ENCODE measurements around the gene FKBP10. TPM values are rescaled to one million over a fixed set of nuclear protein-coding genes. Genes with fewer than 3 reads are reported as not detected.
A peak's percentile ranks its signal among the peaks of the same experiment; 100 is the strongest.

Gene FKBP10
- total RNA-seq, 4 donors from 2014 or later: 4.2 to 25.4 (median 6.8) TPM

- 62 to 87% methylated on average over 5 to 16 of the region's 16 CpGs for WGBS, 2 donors
- no peak for DNase-seq (ENCODE audit: low spot score in 2 of 2)
- no peak overlapping the region for H3K4me3 ChIP-seq (ENCODE audit: low read depth, poor library complexity, severe bottlenecking)
- intact Hi-C loops (cut with DNase I; ENCODE audit: low total_unique reads): no loop called here
- TF ChIP-seq, protein P1, sequence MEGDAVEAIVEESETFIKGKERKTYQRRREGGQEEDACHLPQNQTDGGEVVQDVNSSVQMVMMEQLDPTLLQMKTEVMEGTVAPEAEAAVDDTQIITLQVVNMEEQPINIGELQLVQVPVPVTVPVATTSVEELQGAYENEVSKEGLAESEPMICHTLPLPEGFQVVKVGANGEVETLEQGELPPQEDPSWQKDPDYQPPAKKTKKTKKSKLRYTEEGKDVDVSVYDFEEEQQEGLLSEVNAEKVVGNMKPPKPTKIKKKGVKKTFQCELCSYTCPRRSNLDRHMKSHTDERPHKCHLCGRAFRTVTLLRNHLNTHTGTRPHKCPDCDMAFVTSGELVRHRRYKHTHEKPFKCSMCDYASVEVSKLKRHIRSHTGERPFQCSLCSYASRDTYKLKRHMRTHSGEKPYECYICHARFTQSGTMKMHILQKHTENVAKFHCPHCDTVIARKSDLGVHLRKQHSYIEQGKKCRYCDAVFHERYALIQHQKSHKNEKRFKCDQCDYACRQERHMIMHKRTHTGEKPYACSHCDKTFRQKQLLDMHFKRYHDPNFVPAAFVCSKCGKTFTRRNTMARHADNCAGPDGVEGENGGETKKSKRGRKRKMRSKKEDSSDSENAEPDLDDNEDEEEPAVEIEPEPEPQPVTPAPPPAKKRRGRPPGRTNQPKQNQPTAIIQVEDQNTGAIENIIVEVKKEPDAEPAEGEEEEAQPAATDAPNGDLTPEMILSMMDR (IDR thresholded peaks at IDR 0.05): no peak
- TF ChIP-seq POLR2A (IDR thresholded peaks at IDR 0.05): no peak
Observed at GRCh38 chr17:41769346-41769862, 43.4 kb upstream of the FKBP10 start.

- TF ChIP-seq, protein P1 (IDR thresholded peaks at IDR 0.05): no peak
- no peak for TF ChIP-seq POLR2A (IDR thresholded peaks at IDR 0.05)
- intact Hi-C loops (cut with DNase I; ENCODE audit: low total_unique reads): no loop called here
- no peak for DNase-seq (ENCODE audit: low spot score in 2 of 2)
- H3K4me3 ChIP-seq (ENCODE audit: low read depth, poor library complexity, severe bottlenecking): no peak overlapping the region
- 33 to 42% methylated on average over 3 of the region's 3 CpGs for WGBS, 2 donors
Observed at GRCh38 chr17:41769985-41770384, 42.8 kb upstream of the FKBP10 start.

DNA sequence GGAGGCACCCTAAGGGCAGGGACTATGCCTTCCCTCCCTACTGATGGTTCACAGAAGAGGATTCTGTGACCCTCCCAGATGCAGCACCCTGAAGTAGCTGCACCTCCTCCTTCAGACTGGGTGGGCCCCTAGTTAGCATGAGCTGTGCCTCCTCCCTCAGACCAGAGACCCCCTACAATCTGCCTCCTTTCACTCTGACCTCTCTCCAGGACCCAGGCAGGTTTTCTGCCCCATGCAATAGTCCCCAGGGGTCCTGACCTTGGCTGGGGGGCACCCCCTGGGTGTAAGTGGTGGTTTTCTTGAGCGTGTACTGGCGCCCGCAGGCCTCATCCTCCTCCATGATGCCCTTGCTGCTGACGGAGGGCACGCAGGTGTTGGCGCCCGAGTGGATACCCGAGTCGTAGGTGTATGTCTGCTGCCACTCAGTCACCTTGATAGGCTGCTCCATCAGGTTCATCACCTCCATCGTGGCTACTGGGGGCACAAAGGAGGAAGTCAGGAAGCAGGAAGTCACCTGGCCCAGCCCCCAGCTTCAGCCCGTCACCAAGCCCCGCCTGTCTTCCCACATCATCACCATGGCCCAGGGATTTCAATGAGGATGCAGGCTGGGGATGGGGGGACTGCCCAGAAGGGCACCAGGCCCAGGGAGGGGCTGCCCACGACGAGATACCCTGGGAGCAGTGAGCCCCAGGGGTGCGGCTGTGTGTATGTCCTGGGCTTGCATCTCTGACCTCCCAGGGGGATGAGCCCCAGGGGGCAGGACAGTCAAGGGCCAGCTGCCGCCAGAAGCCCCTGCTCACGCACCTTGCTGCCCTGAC, 41.2 kb upstream of the FKBP10 start:
- intact Hi-C loops (cut with DNase I; ENCODE audit: low total_unique reads): no loop called here
- TF ChIP-seq POLR2A (IDR thresholded peaks at IDR 0.05): no peak
- TF ChIP-seq, protein P1 (IDR thresholded peaks at IDR 0.05): no peak
- DNase-seq (ENCODE audit: low spot score in 2 of 2): no peak
- WGBS, 2 donors: 54 to 77% methylated on average over 16 of the region's 17 CpGs
- H3K4me3 ChIP-seq (ENCODE audit: low read depth, poor library complexity, severe bottlenecking): no peak overlapping the region

GRCh38 chr17:41772218-41772585, 40.6 kb upstream of the FKBP10 start:
- 53 to 69% methylated on average over 4 of the region's 4 CpGs for WGBS, 2 donors
- no peak overlapping the region for H3K4me3 ChIP-seq (ENCODE audit: low read depth, poor library complexity, severe bottlenecking)
- DNase-seq (ENCODE audit: low spot score in 2 of 2): peak; percentile 73 to 94
- intact Hi-C loops (cut with DNase I; ENCODE audit: low total_unique reads): no loop called here
- no peak for TF ChIP-seq POLR2A (IDR thresholded peaks at IDR 0.05)
- TF ChIP-seq, protein P1 (IDR thresholded peaks at IDR 0.05): no peak

- DNase-seq (ENCODE audit: low spot score in 2 of 2): no peak
- no peak overlapping the region for H3K4me3 ChIP-seq (ENCODE audit: low read depth, poor library complexity, severe bottlenecking)
- intact Hi-C loops (cut with DNase I; ENCODE audit: low total_unique reads): no loop called here
- TF ChIP-seq, protein P1 (IDR thresholded peaks at IDR 0.05): no peak
- no peak for TF ChIP-seq POLR2A (IDR thresholded peaks at IDR 0.05)
- WGBS, 2 donors: 65 to 70% methylated on average over 17 to 19 of the region's 19 CpGs
Observed at GRCh38 chr17:41772586-41773189, 40.1 kb upstream of the FKBP10 start.

All from lower leg skin (tissue), 4 donors.